ENCODE results near the gene PHACTR4. TPM values are rescaled to one million over a fixed set of nuclear protein-coding genes. Genes with fewer than 3 reads are reported as not detected.

Gene PHACTR4
- total and polyA plus RNA-seq, 2 donors (not counting 3 experiments of a cell fraction or from before 2014, with no cell fraction given), result 25.4 to 61.0 TPM

GRCh38 chr1:28505406-28506187 lies 136.1 kb downstream of the PHACTR4 start, which contains the start of gene RCC1:
TSS of gene RCC1 (plus strand) at chr1:28506043. CDS start at chr1:28529867, 23,824 bp downstream.
- H2AFZ ChIP-seq (ENCODE audit: low read depth, low read length), result peak within 1 kb of the TSS; percentile 91
- H3K27me3 ChIP-seq (ENCODE audit: control insufficient read depth in 2 of 2, insufficient read depth in 2 of 2, low read length in 2 of 2), result no peaks in the 10 kb centered on the region
- H3K36me3 ChIP-seq (ENCODE audit: control insufficient read depth in 2 of 2, extremely low read depth in 1 of 2, insufficient read depth in 2 of 2, low read length in 2 of 2), result peaks cover 21 to 26% of the 10 kb centered on the region in 2 experiments
- TF ChIP-seq POLR2A (IDR thresholded peaks at IDR 0.05; ENCODE audit: low read depth, low read length) (peak; percentile 100), POLR2AphosphoS5 (IDR thresholded peaks at IDR 0.05; ENCODE audit: insufficient read depth, low read depth, low read length) (peak; percentile 100), JUN (IDR thresholded peaks at IDR 0.05; ENCODE audit: borderline replicate concordance, insufficient read depth, insufficient read length, low read depth) (no peak), GATA2 (IDR thresholded peaks at IDR 0.05; ENCODE audit: insufficient read depth, insufficient read length, low read depth, low read length) (no peak), FOS (IDR thresholded peaks at IDR 0.05; ENCODE audit: borderline replicate concordance, insufficient read depth, low read length) (no peak), MYC (IDR thresholded peaks at IDR 0.05; ENCODE audit: low read depth, low read length) (no peak), EZH2 (IDR thresholded peaks at IDR 0.05; ENCODE audit: borderline replicate concordance, low read depth, low read length, severe bottlenecking) (no peak)
- TF ChIP-seq, protein P1, sequence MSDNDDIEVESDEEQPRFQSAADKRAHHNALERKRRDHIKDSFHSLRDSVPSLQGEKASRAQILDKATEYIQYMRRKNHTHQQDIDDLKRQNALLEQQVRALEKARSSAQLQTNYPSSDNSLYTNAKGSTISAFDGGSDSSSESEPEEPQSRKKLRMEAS (IDR thresholded peaks at IDR 0.05; ENCODE audit: insufficient read depth, insufficient read length), result no peak
- TF ChIP-seq, protein P2, sequence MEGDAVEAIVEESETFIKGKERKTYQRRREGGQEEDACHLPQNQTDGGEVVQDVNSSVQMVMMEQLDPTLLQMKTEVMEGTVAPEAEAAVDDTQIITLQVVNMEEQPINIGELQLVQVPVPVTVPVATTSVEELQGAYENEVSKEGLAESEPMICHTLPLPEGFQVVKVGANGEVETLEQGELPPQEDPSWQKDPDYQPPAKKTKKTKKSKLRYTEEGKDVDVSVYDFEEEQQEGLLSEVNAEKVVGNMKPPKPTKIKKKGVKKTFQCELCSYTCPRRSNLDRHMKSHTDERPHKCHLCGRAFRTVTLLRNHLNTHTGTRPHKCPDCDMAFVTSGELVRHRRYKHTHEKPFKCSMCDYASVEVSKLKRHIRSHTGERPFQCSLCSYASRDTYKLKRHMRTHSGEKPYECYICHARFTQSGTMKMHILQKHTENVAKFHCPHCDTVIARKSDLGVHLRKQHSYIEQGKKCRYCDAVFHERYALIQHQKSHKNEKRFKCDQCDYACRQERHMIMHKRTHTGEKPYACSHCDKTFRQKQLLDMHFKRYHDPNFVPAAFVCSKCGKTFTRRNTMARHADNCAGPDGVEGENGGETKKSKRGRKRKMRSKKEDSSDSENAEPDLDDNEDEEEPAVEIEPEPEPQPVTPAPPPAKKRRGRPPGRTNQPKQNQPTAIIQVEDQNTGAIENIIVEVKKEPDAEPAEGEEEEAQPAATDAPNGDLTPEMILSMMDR (IDR thresholded peaks at IDR 0.05; ENCODE audit: extremely low read depth in 1 of 2, insufficient read depth in 1 of 2, low read depth in 1 of 2, low read length in 2 of 2), result no peak
- H3K27ac ChIP-seq (ENCODE audit: insufficient read depth, low read depth, low read length), result peak within 1 kb of the TSS; percentile 78
- peak within 1 kb of the TSS; percentile 99 for H3K9ac ChIP-seq (replicated peaks; ENCODE audit: extremely low read depth, insufficient read depth, low read length)
- peaks cover 51% of the 10 kb centered on the region for H3K79me2 ChIP-seq (ENCODE audit: control insufficient read depth, insufficient read depth, low read length)
- intact Hi-C loops (cut with micrococcal nuclease) (loop anchor here (1.0 to 5.0 kb wide), 5 partner anchors 47 to 257 kb away; partner anchors contain the start of gene PHACTR4), dilution Hi-C loops (cut with MboI; ENCODE audit: extremely low pct_ligation_motif_present, low sequenced_read_pairs) (no loop called here)
- DNase-seq (ENCODE audit: low read depth, low spot score) (peak; percentile 100), FAIRE-seq (peak; percentile 95)
- H3K9me1 ChIP-seq (replicated peaks; ENCODE audit: control insufficient read depth, extremely low read depth, insufficient read depth, low read length), result no peaks in the 10 kb centered on the region
- CTCF ChIA-PET, result interaction anchor here (1.0 to 4.3 kb wide), 4 partner anchors 13 to 372 kb away, joined by 3 to 13 read pairs (median 5); no protein-coding TSS in a partner anchor
- H3K4me2 ChIP-seq (ENCODE audit: insufficient read depth, low read length), result peak within 1 kb of the TSS; percentile 100
- TSS peak; percentile 85 for BruUV-seq (replicated peaks)
- H3K9me3 ChIP-seq (replicated peaks; ENCODE audit: control insufficient read depth, insufficient read depth, low read length), result no peaks in the 10 kb centered on the region
- POLR2A ChIA-PET, result interaction anchor here (0.6 to 1.5 kb wide), 16 partner anchors 11 to 258 kb away, joined by 3 to 9 read pairs (median 3); partner anchors contain the start of genes SESN2 and TAF12
- H3K4me3 ChIP-seq (replicated peaks in 1 of 3; ENCODE audit: insufficient read depth in 1 of 3, low read depth in 1 of 3, low read length in 3 of 3), result peak within 1 kb of the TSS; percentile 58 to 100 (median 87)
- peaks cover 29% of the 10 kb centered on the region for H3K4me1 ChIP-seq (ENCODE audit: control insufficient read depth, extremely low read depth, insufficient read depth, low read length)
- peaks cover 2% of the 10 kb centered on the region for H4K20me1 ChIP-seq (replicated peaks; ENCODE audit: control insufficient read depth, extremely low read depth, insufficient read depth, low read length)

Measured in endothelial cell of umbilical vein (primary cell).